Inflammatory macrophage (primary cell): ENCODE data around the gene HHIPL1.

Experiments used
- DNase-seq, 2 donors: peaks; one replicate each; pipeline ENCODE4 v3.0.0-alpha.2; 2020 to 2022

The HHIPL1 gene

GRCh38 chr14:99611646-99612045 is 33.3 kb upstream of the HHIPL1 start:
- no peak for DNase-seq

GRCh38 chr14:99612071-99612737 is 32.7 kb upstream of the HHIPL1 start:
- no peak for DNase-seq

- no peak for DNase-seq
These were observed 32.1 kb upstream of the HHIPL1 start for GRCh38 chr14:99612738-99613330.

DNA sequence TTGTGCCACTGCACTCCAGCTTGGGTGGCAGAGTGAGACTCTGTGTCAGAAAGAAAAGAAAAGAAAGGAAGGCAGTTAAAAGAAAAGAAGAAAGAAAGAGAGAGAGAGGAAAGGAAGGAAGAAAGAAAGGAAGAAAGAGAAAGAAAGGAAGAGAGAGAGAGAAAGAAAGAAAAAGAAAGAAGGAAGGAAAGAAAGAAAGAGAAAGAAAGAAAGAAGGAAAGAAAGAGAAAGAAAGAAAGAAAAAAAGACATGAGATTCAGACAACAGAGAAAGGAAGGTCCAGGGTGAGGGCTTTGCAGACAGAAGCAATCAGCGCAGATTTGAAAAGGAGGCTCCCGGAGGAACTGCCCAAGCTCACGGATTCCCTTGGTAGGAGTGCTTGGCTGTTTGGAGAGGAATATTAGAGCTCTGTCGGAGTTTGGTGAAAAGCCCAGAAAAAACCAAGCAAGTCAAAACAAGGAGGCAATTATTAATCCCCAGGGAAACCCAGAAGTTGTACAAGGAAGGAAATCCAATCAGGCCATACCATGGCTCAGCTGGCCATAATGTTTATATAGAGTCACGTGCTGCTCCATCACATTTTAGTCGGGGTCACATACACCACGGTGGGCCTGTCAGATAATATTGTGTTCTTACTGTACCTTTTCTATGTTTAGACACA is 29.3 kb upstream of the HHIPL1 start:
- no peak for DNase-seq

DNA sequence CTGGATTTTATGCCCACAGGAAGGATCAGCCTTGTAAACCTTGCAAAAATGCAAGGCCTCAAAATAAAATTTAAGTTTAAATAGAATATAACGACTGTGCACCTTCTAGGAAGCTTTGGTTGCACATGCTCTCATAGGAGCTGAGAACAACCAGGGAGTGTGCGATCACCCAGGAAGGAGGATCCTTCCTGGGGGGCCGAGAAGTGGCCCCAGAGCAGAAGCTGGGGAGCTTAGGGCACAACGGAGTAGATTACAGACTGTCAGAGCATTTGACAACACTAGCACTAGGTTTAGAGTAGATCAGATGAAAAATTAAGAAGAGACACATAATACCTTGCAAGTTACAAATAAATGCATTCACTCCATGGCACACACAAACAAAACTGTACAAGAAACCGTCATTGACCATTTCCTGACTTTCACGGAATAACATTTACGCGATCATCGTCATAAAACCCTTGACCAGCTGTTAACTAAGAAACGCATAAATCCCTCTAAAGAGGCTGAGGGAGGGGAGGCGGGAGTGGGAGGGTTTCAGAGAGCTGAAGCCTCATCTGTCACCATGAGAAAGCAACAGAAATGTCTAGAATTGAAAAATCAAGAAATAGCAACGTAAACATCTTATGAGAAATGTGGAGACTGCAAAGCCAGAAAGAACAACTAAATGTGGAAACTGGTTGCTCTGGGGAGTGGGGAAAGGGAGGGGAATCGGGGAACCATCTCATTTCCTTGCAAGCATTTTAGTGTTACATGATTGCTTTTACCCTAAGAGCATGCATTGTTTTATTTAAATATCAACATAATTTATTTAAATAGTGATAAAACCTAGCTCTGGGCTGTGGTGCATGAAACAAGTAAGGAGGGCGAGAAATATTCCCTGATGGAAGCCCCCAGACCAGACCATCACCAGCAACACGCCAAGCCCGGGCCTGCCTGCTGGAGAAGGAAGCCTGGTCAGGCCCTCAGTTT is 27.8 kb upstream of the HHIPL1 start:
- no peak for DNase-seq

DNA sequence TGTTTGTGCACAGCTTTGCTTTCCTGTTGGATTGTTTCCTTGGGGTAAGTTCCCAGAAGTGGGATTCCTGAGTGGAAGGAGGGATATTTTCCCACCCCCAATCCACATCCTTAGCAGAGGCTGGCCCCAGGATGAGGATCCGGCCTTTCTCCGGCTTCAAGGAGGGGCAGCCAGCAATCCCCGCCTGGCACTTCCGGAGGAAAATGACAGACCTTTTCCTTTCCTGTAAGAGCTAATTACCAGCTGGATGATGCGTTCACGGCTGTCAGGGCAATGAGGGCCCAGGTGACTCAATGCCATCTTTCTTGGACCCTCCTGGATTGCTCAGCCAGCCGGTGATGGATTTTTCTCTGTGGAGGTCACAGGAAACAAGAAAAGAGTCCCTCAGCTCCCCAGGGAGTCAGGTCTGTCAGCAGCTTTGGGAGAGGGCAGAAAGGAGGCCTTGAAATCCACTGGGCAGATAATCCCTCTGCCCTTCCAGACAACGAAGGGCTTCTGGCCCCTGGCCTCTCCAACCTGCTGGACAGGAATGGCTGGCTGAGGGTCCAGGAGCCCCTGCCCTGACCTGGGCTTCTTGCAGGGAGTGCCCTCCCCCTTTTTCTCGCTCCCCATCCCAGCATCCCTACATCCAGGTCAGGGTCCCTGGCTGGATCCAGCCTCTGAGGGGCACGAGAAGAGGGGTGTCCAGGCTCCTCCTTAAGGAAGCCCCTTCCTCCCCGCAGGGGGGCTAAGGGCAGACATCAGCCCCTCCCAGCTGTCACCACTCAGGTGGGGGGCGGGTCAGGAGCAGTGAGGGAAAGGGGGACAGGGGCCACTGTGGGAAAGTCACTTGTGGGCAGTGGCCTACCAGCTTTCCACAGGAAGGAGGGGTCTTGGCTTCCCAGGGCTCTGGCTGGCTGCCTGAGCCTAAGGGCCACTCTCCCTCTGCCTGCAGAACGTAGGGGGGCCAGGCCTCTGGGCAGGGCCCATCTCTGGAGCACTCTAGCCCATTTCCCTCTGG is 24.8 kb upstream of the HHIPL1 start:
- no peak for DNase-seq

- no peak for DNase-seq
These were observed 23.0 kb upstream of the HHIPL1 start for GRCh38 chr14:99621948-99622347.

DNA sequence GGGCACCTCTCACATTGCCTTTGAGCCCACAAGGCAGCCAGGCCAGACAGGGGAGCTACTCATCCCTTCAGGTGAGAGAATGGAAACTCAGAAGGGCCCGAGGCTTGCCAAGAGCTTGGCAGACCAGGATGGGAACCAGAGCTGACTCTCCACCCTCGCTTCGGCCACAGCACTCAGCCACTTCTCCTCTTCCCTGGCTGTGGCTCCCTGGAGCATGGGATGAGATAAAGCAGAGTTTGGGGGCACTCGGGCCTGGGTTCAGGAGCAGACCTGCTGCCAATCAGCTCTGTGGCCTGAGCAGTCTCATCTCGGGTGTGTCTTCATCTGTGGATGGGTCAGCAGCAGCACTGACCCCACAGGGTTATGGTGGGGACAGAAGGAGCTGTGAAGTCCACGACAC is 20.9 kb upstream of the HHIPL1 start:
- no peak for DNase-seq

DNA sequence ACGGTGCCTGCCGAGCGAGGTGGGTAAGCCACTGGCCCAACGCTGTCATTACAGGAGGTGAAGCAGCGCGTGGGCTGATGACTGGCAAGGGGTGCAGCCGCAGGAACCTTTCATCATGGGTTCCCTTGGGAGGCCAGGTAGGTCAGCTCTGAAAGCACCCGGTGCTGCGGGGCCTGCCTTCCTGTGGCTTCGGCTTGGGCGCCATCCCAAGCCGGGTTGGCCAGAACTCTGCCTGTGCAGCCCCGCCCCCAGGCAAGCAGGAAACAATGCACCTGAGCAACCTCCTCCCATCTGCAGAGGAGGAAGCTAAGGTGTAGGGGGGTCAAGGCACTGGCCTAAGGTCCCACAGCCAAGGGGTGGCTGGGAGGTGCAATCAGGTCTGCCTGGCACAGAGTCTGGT is 20.0 kb upstream of the HHIPL1 start:
- no peak for DNase-seq

- no peak for DNase-seq
These were observed 19.5 kb upstream of the HHIPL1 start for GRCh38 chr14:99625476-99625875.

DNA sequence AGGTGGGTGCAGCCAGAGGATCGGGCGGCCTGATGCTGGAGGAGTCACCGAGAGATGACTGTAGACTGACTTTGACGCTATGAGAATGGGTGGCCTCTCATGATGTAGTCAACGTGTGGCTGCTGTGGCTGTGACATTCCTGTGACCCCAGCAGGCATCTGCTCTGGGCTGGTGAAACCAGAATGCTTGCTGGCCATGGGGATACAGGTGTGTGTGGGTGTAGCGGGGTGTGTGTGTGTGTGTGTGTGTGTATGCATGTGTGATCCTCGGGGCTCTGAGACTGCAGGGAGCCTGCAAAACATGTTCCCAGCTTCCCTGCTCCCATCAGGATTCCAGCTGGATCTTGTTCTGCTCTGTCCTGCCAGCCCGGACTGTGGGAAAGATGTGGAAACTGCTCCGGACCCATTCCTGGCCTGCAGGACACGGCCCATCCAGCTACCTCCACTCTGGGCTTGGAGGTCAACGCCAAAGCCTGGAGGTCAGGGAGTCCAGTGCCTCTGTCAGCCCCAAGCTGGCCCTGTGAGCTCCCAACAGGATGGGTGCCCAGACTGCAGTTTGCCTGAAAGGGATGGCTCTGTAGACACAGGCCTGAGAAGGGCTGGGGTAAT is 18.8 kb upstream of the HHIPL1 start:
- DNase-seq = no peak

DNA sequence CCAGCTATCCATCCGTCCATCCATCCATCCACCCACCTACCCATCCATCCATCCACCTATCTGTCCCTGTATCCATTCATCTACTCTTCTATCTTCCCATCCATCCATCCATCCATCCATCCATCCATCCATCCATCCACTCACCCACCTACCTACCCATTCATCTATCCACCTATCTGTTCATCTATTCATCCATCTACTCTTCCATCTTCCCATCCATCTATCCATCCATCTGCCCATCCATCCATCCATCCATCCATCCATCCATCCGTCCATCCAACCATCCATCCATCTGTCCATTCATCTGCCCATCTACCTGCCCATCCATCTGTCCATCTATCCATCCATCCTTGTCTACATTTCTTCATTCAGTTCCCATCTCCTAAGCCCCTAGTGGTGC is 17.8 kb upstream of the HHIPL1 start:
- DNase-seq = no peak

GRCh38 chr14:99627510-99628381 is 17.2 kb upstream of the HHIPL1 start:
- DNase-seq = no peak

GRCh38 chr14:99628887-99629618 is 15.9 kb upstream of the HHIPL1 start:
- DNase-seq = peak; percentile 53 to 78

- no peak for DNase-seq
These were observed 14.7 kb upstream of the HHIPL1 start for GRCh38 chr14:99630202-99630601.

DNA sequence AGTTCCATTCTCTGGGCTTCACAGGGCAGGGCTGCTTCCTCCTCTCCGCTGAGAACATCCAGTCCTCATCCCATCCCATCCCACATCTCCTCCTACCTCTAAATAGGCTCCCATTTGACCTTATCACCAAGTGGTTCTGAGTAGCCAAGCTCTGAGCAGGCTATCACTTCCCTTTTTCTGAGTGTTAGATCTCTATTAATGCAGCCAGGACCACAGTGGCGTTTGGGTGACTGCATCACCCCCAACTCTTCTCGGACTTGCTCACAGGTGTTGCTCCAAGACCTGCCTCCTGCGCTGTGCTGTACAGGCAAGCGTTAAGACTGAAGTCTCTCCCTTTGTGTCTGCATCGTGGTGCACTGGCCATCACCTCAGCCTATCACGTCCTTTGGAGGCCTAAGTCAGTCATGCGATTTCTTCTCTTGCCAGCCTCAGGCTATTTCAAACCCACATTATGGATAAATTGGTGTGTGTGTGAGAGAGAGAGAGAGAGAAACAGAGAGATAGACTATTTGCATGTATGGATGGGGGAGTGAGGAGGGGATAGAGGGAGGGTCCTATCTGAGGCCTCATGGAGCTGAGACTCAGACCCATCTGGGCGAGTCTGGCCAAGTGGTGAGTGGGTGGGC is 12.4 kb upstream of the HHIPL1 start:
- no peak for DNase-seq

DNA sequence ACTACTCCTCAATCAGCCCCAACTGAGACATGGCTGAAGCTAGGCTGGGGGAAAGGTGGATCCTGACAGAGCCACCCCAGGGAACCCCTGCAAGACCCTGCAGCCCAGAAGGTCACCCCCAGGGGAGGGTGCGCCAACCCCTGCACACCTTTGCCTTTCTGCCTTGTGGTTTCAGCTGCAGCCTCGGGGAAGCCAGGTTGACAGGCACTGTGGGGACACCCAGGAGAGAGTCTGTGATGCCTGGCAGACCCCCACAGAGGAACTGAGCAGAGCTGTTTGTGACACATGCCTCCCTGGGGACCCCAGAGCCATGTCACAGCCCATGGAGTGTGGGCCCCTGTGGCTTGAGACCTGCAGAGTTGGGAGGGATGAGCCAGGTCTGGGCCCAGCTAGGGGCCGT is 11.8 kb upstream of the HHIPL1 start:
- no peak for DNase-seq

DNA sequence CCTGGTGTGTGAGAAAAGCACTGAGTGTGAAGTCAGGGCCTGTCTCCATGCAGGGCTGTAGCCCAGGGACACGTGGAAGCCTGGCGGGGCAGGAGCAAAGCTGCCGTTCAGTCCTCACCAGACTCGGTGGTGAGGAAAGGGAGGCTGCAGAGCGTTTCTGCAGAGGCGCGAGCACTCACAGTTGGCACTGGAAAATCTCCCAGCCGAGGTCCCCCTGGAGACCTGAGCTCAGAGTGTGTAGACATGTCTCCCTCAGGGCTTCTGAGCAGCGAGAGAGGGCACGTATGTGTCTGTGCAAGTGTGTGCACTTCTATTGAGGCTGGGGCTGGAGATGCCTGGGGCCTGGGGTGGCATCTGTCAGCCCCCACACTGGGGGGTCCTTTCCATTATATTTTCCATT is 11.0 kb upstream of the HHIPL1 start:
- no peak for DNase-seq

- no peak for DNase-seq
These were observed 10.5 kb upstream of the HHIPL1 start for GRCh38 chr14:99634443-99634842.
